SW 1271 (cell line): ENCODE results near the gene ALG5.

Experiments
- DNase-seq, 2 experiments: peaks; one replicate each; lab custom pipeline; 2025; lab: John Stamatoyannopoulos, UW

Gene ALG5

DNA sequence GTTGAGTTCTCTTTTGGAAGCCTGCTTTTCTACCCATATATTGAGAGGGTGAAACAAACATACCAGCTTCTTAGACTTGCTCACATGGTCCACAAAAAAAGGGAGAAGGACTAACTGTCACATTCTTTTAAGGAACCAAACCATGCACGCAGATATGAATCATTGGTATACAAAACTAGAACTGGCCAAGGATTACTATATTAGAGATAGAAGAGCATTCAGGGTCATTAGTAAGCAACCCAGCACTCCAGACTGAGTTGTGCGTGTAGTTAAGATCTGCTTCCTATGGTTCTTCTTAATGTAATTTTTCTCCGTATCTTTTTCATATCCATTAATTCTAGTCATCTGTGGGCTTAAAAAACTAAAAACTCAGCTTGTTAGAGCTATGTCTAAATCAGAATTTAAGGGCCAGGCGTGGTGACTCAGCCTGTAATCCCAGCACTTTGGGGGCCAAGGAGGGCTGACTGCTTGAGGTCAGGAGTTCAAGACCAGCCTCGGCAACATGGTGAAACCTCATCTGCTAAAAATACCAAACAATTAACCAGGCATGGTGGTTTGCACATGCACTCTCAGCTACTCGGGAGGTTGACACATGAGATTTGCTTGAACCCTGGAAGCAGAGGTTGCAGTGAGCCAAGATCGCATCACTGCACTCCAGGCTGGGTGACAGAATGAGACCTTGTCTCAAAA is 19.6 kb downstream of the ALG5 start:
- no peak for DNase-seq

GRCh38 chr13:36975172-36975571 is 24.0 kb downstream of the ALG5 start:
- DNase-seq: no peak

DNA sequence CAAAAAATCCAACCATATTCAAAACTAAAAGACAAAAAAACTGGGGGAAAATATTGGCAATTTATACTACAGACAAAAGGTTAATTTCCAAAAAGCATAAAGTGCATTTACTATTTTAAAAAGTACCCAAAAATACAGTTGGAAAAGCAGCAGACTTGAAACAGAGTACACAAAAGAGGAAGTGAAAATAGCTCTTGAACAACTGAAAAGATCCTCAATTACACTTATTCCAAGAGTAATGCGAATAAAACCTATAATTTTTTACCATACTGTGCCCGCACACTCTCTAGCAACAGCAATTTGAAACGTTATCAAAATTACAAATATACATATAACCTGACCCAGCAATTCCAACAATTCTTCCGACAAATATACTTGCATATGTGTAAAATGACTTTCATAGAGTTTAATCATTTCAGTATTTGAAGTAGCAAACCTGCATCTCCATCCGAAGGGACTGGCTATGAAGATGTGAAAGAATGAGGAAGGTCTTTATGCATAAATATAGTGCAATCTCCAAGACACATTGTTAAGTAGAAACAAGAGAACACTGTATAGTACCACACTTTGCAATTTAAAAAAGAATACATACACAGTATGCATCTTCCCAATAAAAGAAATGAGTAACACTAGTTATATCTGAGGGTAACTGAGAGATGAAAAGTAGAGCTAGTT is 25.4 kb downstream of the ALG5 start:
- no peak for DNase-seq

GRCh38 chr13:36973009-36973408 is 26.1 kb downstream of the ALG5 start:
- no peak for DNase-seq

GRCh38 chr13:36966404-36966803 is 32.7 kb downstream of the ALG5 start:
- no peak for DNase-seq

GRCh38 chr13:36965767-36966166 is 33.4 kb downstream of the ALG5 start:
- peak; percentile 51 to 79 for DNase-seq

DNA sequence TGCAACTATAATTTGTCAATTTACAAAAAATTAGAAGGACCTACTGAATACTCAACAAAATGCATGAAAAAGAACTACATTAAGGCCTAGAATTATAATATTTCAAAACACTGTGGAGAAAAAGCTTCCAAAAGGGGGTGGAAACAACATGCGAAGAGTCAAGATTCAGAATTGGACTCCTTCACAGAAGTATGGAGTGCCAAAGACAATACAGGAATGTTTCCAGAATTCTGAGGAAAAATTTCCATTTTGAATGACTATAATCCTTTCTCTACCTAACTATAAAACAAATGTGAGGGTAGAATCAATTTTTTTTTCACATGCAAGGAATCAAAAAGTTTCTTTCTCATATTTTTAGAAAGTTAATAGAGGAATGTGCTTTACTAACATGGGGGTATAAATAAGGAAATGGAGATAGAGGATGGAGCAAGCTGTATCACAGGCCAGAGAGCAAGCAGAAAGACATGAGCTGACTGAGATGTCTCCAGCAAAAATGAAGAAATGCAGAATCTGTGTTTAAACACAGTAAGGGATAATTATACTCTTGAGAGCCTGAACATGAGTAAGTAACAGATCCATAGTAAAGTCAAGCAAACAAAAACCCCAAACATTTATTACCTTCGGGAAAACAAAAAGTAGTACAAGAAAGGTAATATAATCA is 39.6 kb downstream of the ALG5 start:
- DNase-seq: no peak

- no peak for DNase-seq
Measured at GRCh38 chr13:36954542-36954941, 44.6 kb downstream of the ALG5 start.

DNA sequence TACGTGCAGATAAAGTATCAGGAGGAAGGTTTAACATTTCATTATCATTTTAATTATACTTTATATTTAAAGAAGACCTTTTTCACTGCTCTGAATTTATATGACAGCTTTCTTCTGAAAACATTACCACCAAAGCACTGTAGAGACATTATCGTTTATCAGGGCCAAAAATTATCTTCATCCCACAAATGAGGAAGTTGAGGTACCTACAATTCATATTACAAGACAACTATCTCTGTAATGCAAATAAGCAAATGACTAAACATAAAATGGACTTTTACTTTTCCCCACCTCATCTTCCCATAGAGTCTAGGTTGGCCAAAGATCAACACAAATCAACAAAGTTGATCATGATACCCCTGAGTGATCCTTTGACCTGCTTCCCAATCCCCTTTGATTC is 48.2 kb downstream of the ALG5 start:
- DNase-seq: no peak

GRCh38 chr13:36950330-36950729 is 48.8 kb downstream of the ALG5 start:
- DNase-seq: no peak

DNA sequence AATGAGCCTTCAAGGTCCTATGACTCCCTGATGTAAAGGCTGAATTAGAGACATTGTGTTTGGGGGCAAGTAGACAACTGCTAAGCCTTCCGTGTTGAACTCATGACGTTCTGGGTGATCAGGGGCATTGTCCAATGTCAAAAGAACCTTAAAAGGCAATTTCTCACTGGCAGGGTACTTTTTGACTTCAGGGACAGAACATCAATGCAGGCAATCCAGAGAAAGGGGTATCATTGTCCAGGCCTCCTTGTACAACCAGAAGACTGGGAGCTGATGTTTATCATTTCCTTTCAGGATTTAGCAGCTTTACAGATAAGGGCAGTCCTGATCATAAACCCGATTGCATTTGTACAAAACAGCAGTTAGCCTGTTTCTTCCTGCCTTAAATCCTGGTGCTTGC is 54.1 kb downstream of the ALG5 start:
- DNase-seq: no peak

DNA sequence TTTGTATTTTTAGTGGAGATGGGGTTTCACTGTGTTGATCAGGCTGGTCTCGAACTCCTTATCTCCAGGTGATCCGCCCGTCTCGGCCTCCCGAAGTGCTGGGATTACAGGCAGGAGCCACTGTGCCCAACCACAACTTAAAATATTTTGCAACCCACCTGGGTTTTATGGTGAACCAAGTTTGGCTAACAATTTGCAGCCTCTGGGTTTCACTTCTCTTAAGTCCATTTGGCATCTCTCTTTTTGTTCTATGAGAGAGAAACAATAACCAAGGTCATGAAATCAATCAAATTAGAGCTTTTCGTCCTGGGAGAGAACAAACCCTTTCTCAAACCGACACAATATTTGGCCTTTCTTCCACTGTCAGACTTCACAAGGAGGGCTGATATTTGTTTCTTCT is 73.5 kb downstream of the ALG5 start:
- DNase-seq: no peak

DNA sequence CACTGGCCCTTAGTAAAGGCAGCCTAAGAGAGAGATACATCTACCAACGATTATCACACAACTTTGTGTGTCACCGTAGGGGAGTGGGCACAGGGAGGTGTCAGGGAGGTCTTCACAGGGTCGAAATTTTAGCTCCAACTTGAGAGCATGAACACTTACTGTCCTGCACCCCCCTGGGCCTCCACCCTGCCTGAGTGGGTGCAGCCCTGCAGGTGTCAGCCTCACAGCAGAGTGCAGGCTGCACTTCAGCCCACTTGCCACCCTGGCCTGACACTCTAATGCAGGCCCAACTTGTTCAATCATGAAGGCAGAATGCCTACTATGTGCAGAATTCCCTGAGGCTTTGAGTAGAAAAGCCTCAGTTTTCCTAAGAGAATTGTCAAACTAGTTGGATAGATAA is 75.1 kb downstream of the ALG5 start:
- DNase-seq: no peak

GRCh38 chr13:36921631-36922301 is 77.4 kb downstream of the ALG5 start:
- no peak for DNase-seq

- no peak for DNase-seq
Measured at GRCh38 chr13:36920616-36921185, 78.4 kb downstream of the ALG5 start.

DNA sequence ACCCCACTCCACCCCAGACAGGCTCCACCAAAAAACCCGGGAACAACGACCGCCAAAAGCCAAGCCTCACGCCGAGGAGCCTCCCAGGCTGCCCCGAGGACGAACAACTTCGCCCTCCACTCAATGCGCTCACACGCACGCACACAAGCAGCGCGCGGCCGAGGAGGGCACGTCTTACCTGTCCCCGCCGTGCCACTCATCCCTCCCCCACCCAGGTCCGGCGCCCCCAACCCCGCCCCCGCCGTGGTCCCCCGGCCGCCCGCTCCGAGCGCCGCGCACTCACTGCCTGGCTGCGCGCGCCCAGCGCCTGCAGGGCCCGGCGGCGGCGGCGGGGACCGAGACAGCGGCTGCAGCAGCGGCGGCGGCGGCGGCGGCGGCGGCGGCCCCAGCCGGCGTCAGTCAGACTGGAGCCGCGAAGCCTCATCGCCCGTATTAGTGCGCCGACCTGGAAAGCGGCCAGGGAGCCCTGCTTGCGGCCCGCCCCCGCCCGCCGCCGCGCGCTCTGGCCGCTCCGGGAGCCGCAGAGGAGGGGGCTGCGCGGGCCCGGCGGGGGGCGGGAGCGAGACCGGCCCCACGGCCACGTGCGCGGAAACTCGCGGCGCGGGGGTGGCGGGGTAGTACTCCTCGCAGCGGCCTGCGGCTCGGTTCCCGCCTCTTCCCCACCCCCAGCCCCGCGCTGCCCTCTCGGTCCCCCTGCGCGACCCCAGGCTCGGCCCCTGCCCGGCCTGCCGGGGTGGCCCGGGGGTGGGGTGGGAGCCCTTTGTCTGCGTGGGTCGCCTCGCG is 79.1 kb downstream of the ALG5 start, which contains the start of gene SMAD9:
Gene SMAD9 (minus strand): TSS at position 406 of the 783 bp plus-strand sequence. CDS start 40,549 bp downstream, outside the sequence.
- peak; percentile 1 to 12 for DNase-seq

DNA sequence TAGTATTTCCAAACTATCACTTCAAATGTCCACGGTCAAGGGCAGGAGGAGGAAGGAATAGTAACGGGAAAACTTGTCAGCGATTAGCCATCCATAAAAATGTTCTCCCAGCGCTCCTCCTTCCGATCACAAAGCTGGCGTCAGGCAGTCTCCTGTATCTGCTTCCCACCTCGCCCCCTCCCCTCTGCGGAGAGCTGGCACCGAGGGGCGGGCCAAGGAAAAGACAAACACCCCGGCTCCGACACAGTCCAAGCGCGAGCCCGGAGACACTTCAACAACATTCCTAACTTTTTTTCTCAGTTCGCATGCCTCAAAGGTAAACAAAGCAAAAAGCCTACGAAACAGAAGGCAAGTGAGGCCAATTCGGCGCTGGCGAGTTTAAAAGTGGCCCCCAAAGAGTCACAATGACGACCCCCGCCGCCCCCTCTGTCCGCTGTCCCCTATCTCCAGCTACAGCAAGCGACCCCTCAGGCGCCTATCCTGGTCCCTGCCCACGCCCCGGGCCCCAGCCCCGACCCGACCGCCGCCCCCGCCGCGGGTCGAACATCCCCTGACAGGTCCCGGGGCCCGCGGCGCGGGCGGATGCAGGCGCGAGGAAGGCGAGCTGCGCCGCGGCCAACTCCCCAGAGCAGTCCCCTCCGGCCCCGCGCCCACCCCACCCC is 79.8 kb downstream of the ALG5 start:
- DNase-seq: no peak

DNA sequence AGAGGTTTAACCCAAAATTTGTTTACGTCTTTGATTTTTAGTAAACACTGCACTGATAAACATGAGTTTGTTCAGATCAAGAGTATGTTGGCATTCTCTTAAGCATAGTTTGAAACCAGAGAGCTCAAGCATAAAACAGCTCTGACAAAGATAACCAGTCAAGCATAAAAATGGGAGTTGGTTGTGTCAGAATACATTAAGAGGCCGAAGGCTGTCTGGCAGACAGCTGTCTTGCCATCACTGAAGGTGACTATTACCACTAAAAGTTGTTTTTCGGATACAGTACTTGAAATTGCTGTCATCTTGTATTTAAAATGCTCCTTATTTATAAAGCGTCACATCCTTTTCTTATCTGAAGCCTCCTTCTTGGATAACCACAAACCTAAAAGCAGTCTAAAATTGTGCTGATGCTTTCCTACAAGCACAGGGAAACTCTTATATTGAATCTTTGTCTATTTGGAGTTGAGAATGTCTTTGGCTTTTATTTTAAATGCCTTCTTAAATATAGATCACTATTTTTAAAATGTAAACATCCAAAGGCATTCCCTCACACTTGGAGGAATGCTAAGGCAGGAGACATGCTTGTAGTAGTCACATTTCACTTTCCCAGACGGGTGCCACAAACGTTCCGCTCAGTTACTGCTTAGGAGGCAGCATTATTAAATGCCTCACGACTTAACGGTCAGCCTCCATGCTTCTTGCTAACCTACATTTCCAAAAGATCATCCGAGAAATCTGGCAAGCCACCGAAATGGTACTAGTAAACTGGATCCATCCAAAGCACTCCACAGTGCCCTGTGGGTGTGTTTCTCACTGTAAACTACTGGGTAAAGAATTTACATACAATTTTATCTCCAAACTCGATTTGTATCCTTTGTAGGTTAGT is 80.7 kb downstream of the ALG5 start:
- DNase-seq: no peak

- no peak for DNase-seq
Measured at GRCh38 chr13:36917311-36917710, 81.8 kb downstream of the ALG5 start.
